ENCODE data around the gene ZNF77.
"Not testable (repeated sequence)": the region's sequence is repeated elsewhere in the genome, so short reads cannot be mapped to it uniquely, and the experiment has no call there.

Gene ZNF77

GRCh38 chr19:2970201-2970835, 25.5 kb upstream of the ZNF77 start:
- DNase-seq (ENCODE audit: low read depth in 2 of 2) = no peak

- no peak for DNase-seq (ENCODE audit: low read depth in 2 of 2)
Observed at GRCh38 chr19:2969104-2969504, 24.3 kb upstream of the ZNF77 start.

GRCh38 chr19:2967972-2968371, 23.2 kb upstream of the ZNF77 start:
- no peak for DNase-seq (ENCODE audit: low read depth in 2 of 2)

GRCh38 chr19:2964874-2965273, 20.1 kb upstream of the ZNF77 start:
- DNase-seq (ENCODE audit: low read depth in 2 of 2) = no peak

- DNase-seq (ENCODE audit: low read depth in 2 of 2) = not testable (repeated sequence)
Observed at GRCh38 chr19:2963631-2964030, 18.9 kb upstream of the ZNF77 start.

GRCh38 chr19:2963122-2963521, 18.4 kb upstream of the ZNF77 start:
- DNase-seq (ENCODE audit: low read depth in 2 of 2) = no peak

GRCh38 chr19:2962018-2962670, 17.4 kb upstream of the ZNF77 start:
- no peak for DNase-seq (ENCODE audit: low read depth in 2 of 2)

- no peak for DNase-seq (ENCODE audit: low read depth in 2 of 2)
Observed at GRCh38 chr19:2960120-2960519, 15.3 kb upstream of the ZNF77 start.

GRCh38 chr19:2957160-2957559, 12.4 kb upstream of the ZNF77 start:
- no peak for DNase-seq (ENCODE audit: low read depth in 2 of 2)

- no peak for DNase-seq (ENCODE audit: low read depth in 2 of 2)
Observed at GRCh38 chr19:2952953-2953481, 8.2 kb upstream of the ZNF77 start.

- peak; percentile 100 for DNase-seq (ENCODE audit: low read depth in 2 of 2)
Observed at GRCh38 chr19:2950286-2951124, 5.7 kb upstream of the ZNF77 start.

- DNase-seq (ENCODE audit: low read depth in 2 of 2) = no peak
Observed at GRCh38 chr19:2949939-2950285, 5.1 kb upstream of the ZNF77 start.

- no peak for DNase-seq (ENCODE audit: low read depth in 2 of 2)
Observed at GRCh38 chr19:2945575-2946184, 909 bp upstream of the ZNF77 start.

- DNase-seq (ENCODE audit: low read depth in 2 of 2) = no peak
Observed at GRCh38 chr19:2944403-2944774, 382 bp downstream of the ZNF77 start.

GRCh38 chr19:2942928-2943640, 1.7 kb downstream of the ZNF77 start:
- DNase-seq (ENCODE audit: low read depth in 2 of 2) = no peak

- DNase-seq (ENCODE audit: low read depth in 2 of 2) = not testable (repeated sequence)
Observed at GRCh38 chr19:2935863-2936262, 8.9 kb downstream of the ZNF77 start.

GRCh38 chr19:2933490-2933910, 11.3 kb downstream of the ZNF77 start:
- DNase-seq (ENCODE audit: low read depth in 2 of 2) = no peak

- DNase-seq (ENCODE audit: low read depth in 2 of 2) = no peak
Observed at GRCh38 chr19:2927032-2927430, 17.7 kb downstream of the ZNF77 start.

GRCh38 chr19:2926341-2927031, 18.3 kb downstream of the ZNF77 start:
- DNase-seq (ENCODE audit: low read depth in 2 of 2) = no peak

GRCh38 chr19:2923510-2923909, 21.3 kb downstream of the ZNF77 start:
- DNase-seq (ENCODE audit: low read depth in 2 of 2) = no peak

GRCh38 chr19:2922987-2923386, 21.8 kb downstream of the ZNF77 start:
- no peak for DNase-seq (ENCODE audit: low read depth in 2 of 2)

Data from stimulated activated CD4-positive, alpha-beta T cell treated with anti-CD3 and anti-CD28 coated beads, Interleukin-12 subunit alpha, Interleukin-12 subunit beta, amount 100 ng/mL, for 24 hours (primary cell).